HepG2 (cell line): Measurements from ENCODE around the gene SPIB. TPM values are rescaled to one million over a fixed set of nuclear protein-coding genes. Genes with fewer than 3 reads are reported as not detected.

Source experiments
- BORCS8-MEF2B ChIP-seq: sonication (generic); formaldehyde crosslinking; IDR thresholded peaks from 2 replicates; pipeline ENCODE4 v1.8.0; 2022; ENCODE audit warnings: mild to moderate bottlenecking, missing genetic modification reagents
- ETV5 ChIP-seq: IDR thresholded peaks from 2 replicates; pipeline ENCODE4 v1.6.1; 2018; ENCODE audit warnings: missing biosample characterization, missing genetic modification reagents, inconsistent platforms, borderline replicate concordance
- HHEX ChIP-seq: IDR thresholded peaks from 2 replicates; pipeline ENCODE4 v1.6.1; 2016; ENCODE audit warnings: control low read depth
- KAT8 ChIP-seq: IDR thresholded peaks from 2 replicates; pipeline ENCODE4 v1.6.1; 2016; ENCODE audit warnings: missing genetic modification reagents, missing compliant biosample characterization
- MAZ ChIP-seq, 2 experiments: sonication (generic) in 1 of 2; formaldehyde crosslinking in 1 of 2; IDR thresholded peaks; 2 replicates each; pipeline versions ENCODE4 v1.5.0 to v1.6.1; 2012 to 2020; ENCODE audit warnings: low read depth in 2 of 2, mild to moderate bottlenecking in 2 of 2, borderline replicate concordance in 1 of 2, improper control_type of control experiment in 1 of 2, low read length in 1 of 2, missing genetic modification reagents in 1 of 2, moderate library complexity in 1 of 2
- RAD21 ChIP-seq: fragments of 450-650 bp; formaldehyde crosslinking; IDR thresholded peaks from 2 replicates; pipeline ENCODE4 v1.5.0; 2020; ENCODE audit warnings: mild to moderate bottlenecking
- REL ChIP-seq: sonication (generic); formaldehyde crosslinking; conservative IDR thresholded peaks from 2 replicates; pipeline ENCODE4 v1.8.0; 2022; ENCODE audit warnings: mild to moderate bottlenecking, missing genetic modification reagents, moderate library complexity
- SALL1 ChIP-seq: sonication (generic); formaldehyde crosslinking; IDR thresholded peaks from 2 replicates; pipeline ENCODE4 v1.8.0; 2022; ENCODE audit warnings: mild to moderate bottlenecking, missing genetic modification reagents
- SP2 ChIP-seq: sonication (generic); formaldehyde crosslinking; IDR thresholded peaks from 2 replicates; pipeline ENCODE4 v1.5.1; 2020; ENCODE audit warnings: mild to moderate bottlenecking, missing genetic modification reagents
- SP4 ChIP-seq: sonication (generic); formaldehyde crosslinking; IDR thresholded peaks from 2 replicates; pipeline ENCODE4 v1.8.1; 2023; ENCODE audit warnings: mild to moderate bottlenecking, missing genetic modification reagents
- XRCC5 ChIP-seq: fragments of 200-400 bp; formaldehyde crosslinking; optimal IDR thresholded peaks from 2 replicates; pipeline ENCODE3; 2017; ENCODE audit warnings: mild to moderate bottlenecking, low read length
- ZFP91 ChIP-seq: sonication (generic); formaldehyde crosslinking; IDR thresholded peaks from 2 replicates; pipeline ENCODE4 v1.9.0; 2022; ENCODE audit warnings: missing genetic modification reagents, mild to moderate bottlenecking, borderline replicate concordance
- ZNF333 ChIP-seq: sonication (generic); formaldehyde crosslinking; IDR thresholded peaks from 2 replicates; pipeline ENCODE4 v1.4.0; 2020; ENCODE audit warnings: mild to moderate bottlenecking, missing genetic modification reagents, borderline replicate concordance
- ZNF44 ChIP-seq: sonication (generic); formaldehyde crosslinking; IDR thresholded peaks from 2 replicates; pipeline ENCODE4 v1.5.1; 2020; ENCODE audit warnings: mild to moderate bottlenecking, missing genetic modification reagents
- ZNF563 ChIP-seq: sonication (generic); formaldehyde crosslinking; IDR thresholded peaks from 2 replicates; pipeline ENCODE4 v1.8.0; 2022; ENCODE audit warnings: mild to moderate bottlenecking, moderate library complexity, missing genetic modification reagents
- ZNF607 ChIP-seq: sonication (generic); formaldehyde crosslinking; IDR thresholded peaks from 2 replicates; pipeline ENCODE4 v1.5.1; 2020; ENCODE audit warnings: missing genetic modification reagents, mild to moderate bottlenecking, borderline replicate concordance
- ZNF773 ChIP-seq: sonication (generic); formaldehyde crosslinking; IDR thresholded peaks from 2 replicates; pipeline ENCODE4 v1.4.0; 2020; ENCODE audit warnings: missing genetic modification reagents, borderline replicate concordance
- ZNF839 ChIP-seq: sonication (generic); formaldehyde crosslinking; IDR thresholded peaks from 2 replicates; pipeline ENCODE4 v1.4.0; 2020; ENCODE audit warnings: missing genetic modification reagents, mild to moderate bottlenecking, borderline replicate concordance
- ZNF891 ChIP-seq: sonication (generic); formaldehyde crosslinking; IDR thresholded peaks from 2 replicates; pipeline ENCODE4 v1.5.0; 2020; ENCODE audit warnings: mild to moderate bottlenecking, missing genetic modification reagents
- polyA plus RNA-seq, 8 experiments: library from polyadenylated mRNA; depleted of rRNA in 3 of 8; stranded (reverse) in 7 of 8; unstranded in 1 of 8; fragments of >200 nt; fragmentation: Illumina TruSeq in 4 of 8; extraction: Trizol in 4 of 8; gene quantifications; 2 replicates each; pipeline versions ENCODE4 v1.2.1 to v1.2.3, GENCODE V29; 2011 to 2016; ENCODE audit warnings: low read depth in 4 of 8, missing spikeins in 1 of 8, mixed read lengths in 1 of 8; ENCODE audit not compliant: insufficient read depth in 1 of 8
- total RNA-seq, 5 experiments: library from RNA; depleted of rRNA; stranded (reverse); fragments of >200 nt; fragmentation: Illumina TruSeq; extraction: Trizol; gene quantifications; 2 replicates each; pipeline ENCODE4 v1.2.3, GENCODE V29; 2016; ENCODE audit warnings: low read depth in 1 of 5
- TF ChIP-seq, protein P1 (sequence below): sonication (generic); formaldehyde crosslinking; IDR thresholded peaks from 2 replicates; pipeline ENCODE4 v1.4.0; 2020; ENCODE audit warnings: missing genetic modification reagents
- TF ChIP-seq, protein P2 (sequence below): sonication (generic); formaldehyde crosslinking; IDR thresholded peaks from 2 replicates; pipeline ENCODE4 v1.8.0; 2022; ENCODE audit warnings: mild to moderate bottlenecking, missing genetic modification reagents, moderate library complexity
- TF ChIP-seq, protein P3 (sequence below): sonication (generic); formaldehyde crosslinking; IDR thresholded peaks from 2 replicates; pipeline ENCODE4 v1.5.0; 2020; ENCODE audit warnings: mild to moderate bottlenecking, missing genetic modification reagents, borderline replicate concordance

The SPIB gene
- total and polyA plus RNA-seq, 2 of the 13 experiments (the other 11 are each of a cell fraction or from before 2014, with no cell fraction given), result 0.04 TPM; not detected in 1

DNA sequence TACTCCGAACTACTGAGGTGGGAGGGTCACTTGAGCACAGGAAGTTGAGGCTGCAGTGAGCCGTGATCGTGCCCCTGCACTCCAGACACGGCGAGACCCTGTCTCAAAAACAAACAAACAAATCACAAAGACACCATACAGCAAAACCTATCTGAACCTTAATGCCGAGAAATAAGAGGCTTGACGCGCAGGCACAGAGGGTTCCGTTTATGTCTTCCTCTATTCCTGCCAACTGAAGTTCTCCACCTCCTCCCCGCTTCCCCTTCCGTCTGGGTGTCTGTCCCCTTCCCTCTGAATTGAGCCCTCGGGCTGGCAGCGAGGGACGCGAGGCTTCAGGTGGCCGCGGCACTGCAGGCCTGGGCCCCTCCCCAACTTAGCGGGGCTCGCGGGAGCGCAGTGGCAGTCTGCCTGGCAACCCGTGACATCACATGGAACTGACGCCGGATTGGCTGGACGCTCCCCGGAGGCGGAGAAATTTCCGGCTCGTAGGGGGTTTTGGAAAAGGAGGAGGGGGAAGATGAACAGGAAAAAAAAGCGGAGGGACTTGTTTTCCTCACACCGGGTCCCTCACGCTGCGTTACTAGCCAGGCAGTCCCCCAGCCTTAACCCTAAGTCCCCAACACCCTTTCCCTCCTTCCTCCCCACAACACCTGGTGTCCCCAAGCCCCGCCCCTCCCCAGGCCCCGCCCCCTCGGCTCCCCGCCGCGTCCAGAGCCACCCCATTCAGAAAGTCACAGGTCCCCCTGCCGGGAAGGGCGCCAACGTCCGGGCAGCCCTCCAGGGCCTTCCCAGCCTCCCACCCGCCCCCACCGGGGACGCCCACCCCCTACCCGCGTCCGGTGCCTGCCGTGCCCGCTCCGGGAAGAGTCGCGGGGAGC, 12.8 kb downstream of the SPIB start (continued):
- peak; percentile 62; the same call in 1 of the 2 replicates for TF ChIP-seq SP4
- no peak for TF ChIP-seq SP2 (CRISPR knock-in tag)
- TF ChIP-seq ZNF44 (CRISPR knock-in tag), result no peak
- peak; percentile 77 for TF ChIP-seq SALL1
- TF ChIP-seq ETV5 (CRISPR knock-in tag), result 0 out of 2 replicates have a peak, but pooled peaks have one; percentile 10
- TF ChIP-seq ZNF773 (CRISPR knock-in tag), result no peak
- peak; percentile 52; the same call in 1 of the 2 replicates for TF ChIP-seq KAT8
- peak; percentile 30 for TF ChIP-seq XRCC5
- no peak for TF ChIP-seq RAD21
- 0 out of 2 replicates have a peak, but pooled peaks have one; percentile 28 for TF ChIP-seq ZNF563 (CRISPR knock-in tag)
- TF ChIP-seq BORCS8-MEF2B, result peak; percentile 52; the same call in 1 of the 2 replicates
- TF ChIP-seq, protein P1, sequence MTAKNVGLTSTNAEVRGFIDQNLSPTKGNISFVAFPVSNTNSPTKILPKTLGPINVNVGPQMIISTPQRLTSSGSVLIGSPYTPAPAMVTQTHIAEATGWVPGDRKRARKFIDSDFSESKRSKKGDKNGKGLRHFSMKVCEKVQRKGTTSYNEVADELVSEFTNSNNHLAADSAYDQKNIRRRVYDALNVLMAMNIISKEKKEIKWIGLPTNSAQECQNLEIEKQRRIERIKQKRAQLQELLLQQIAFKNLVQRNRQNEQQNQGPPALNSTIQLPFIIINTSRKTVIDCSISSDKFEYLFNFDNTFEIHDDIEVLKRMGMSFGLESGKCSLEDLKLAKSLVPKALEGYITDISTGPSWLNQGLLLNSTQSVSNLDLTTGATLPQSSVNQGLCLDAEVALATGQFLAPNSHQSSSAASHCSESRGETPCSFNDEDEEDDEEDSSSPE, result peak; percentile 28; the same call in 1 of the 2 replicates
- TF ChIP-seq REL (CRISPR knock-in tag), result no peak
- TF ChIP-seq, protein P2, sequence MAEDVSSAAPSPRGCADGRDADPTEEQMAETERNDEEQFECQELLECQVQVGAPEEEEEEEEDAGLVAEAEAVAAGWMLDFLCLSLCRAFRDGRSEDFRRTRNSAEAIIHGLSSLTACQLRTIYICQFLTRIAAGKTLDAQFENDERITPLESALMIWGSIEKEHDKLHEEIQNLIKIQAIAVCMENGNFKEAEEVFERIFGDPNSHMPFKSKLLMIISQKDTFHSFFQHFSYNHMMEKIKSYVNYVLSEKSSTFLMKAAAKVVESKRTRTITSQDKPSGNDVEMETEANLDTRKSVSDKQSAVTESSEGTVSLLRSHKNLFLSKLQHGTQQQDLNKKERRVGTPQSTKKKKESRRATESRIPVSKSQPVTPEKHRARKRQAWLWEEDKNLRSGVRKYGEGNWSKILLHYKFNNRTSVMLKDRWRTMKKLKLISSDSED (CRISPR knock-in tag), result no peak
- peak; percentile 14; the same call in 1 of the 2 replicates for TF ChIP-seq ZFP91 (CRISPR knock-in tag)
- TF ChIP-seq ZNF607 (CRISPR knock-in tag), result 0 out of 2 replicates have a peak, but pooled peaks have one; percentile 65
- TF ChIP-seq MAZ (IDR thresholded peaks at IDR 0.05; ENCODE audit: borderline replicate concordance, low read depth, low read length), result peak; percentile 27; the same call in 1 of the 2 replicates
- peak; percentile 61; the same call in 1 of the 2 replicates for TF ChIP-seq MAZ (CRISPR knock-in tag; IDR thresholded peaks at IDR 0.05; ENCODE audit: low read depth)
- no peak for TF ChIP-seq HHEX (CRISPR knock-in tag)
- no peak for TF ChIP-seq ZNF333 (CRISPR knock-in tag)
- TF ChIP-seq, protein P3, sequence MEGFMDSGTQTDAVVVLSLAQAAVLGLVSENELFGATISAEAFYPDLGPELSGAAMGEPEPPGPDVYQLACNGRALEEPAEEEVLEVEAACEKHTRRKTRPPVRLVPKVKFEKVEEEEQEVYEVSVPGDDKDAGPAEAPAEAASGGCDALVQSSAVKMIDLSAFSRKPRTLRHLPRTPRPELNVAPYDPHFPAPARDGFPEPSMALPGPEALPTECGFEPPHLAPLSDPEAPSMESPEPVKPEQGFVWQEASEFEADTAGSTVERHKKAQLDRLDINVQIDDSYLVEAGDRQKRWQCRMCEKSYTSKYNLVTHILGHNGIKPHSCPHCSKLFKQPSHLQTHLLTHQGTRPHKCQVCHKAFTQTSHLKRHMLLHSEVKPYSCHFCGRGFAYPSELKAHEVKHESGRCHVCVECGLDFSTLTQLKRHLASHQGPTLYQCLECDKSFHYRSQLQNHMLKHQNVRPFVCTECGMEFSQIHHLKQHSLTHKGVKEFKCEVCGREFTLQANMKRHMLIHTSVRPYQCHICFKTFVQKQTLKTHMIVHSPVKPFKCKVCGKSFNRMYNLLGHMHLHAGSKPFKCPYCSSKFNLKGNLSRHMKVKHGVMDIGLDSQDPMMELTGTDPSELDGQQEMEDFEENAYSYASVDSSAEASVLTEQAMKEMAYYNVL (CRISPR knock-in tag), result no peak
- TF ChIP-seq ZNF839 (CRISPR knock-in tag), result peak; percentile 71; the same call in 1 of the 2 replicates
- 0 out of 2 replicates have a peak, but pooled peaks have one; percentile 28 for TF ChIP-seq ZNF891 (CRISPR knock-in tag)
